ENCODE measurements around the gene HIPK4.
"Not testable (repeated sequence)": the region's sequence is repeated elsewhere in the genome, so short reads cannot be mapped to it uniquely, and the experiment has no call there.

HIPK4 gene

DNA sequence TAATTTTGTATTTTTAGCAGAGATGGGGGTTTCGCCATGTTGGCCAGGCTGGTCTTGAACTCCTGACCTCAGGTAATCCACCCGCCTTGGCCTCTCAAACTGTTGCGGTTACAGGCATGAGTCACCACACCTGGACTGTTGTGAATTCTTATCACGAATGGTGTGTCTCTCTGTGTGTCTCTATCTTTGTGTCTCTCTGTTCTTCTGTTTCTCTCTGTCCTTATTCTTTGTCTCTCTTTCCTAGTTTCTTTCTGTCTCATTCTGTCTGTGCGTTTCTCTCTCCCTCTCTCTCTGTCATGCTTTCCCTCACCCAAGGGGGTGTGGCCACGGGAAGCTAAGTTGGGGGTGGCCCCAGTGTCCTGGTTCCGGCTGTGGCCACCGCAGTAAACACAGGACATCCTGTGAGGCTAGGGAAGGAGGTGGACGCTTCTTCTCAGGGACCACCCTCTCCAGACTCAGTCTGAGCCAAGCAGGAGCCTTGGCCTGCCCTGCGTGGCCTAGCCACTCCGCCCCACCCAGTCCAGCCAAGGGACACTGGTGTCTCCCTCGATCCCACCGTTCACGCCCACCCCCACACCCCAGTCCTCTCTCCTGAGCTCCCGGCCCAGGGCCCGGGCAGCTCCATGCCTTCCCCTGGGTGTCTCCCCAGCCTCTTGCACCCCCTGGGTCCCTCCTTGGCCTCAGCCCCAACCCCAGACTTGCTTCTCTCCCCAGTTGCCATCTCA lies 27.1 kb upstream of the HIPK4 start:
- no peak for DNase-seq

DNA sequence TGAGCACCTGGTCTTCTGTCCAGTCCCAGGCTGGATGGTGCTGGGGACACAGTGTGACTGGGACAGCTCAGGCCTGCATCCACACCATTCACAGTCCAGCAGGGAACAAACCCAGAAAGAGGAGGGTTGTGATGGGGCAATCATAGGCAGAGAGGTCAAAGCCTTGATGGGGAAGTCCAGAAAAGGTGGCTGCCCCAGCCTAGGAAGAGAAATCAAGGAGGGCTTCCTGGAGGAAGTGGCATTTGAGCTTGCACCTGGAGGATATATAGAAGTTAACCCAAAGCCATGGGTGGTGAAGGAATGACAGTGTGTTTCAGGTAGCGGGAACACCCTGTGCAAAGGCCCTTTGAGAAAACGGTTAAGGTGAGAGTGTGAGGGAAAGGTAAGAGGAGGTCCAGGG lies 25.8 kb upstream of the HIPK4 start:
- DNase-seq = no peak

DNA sequence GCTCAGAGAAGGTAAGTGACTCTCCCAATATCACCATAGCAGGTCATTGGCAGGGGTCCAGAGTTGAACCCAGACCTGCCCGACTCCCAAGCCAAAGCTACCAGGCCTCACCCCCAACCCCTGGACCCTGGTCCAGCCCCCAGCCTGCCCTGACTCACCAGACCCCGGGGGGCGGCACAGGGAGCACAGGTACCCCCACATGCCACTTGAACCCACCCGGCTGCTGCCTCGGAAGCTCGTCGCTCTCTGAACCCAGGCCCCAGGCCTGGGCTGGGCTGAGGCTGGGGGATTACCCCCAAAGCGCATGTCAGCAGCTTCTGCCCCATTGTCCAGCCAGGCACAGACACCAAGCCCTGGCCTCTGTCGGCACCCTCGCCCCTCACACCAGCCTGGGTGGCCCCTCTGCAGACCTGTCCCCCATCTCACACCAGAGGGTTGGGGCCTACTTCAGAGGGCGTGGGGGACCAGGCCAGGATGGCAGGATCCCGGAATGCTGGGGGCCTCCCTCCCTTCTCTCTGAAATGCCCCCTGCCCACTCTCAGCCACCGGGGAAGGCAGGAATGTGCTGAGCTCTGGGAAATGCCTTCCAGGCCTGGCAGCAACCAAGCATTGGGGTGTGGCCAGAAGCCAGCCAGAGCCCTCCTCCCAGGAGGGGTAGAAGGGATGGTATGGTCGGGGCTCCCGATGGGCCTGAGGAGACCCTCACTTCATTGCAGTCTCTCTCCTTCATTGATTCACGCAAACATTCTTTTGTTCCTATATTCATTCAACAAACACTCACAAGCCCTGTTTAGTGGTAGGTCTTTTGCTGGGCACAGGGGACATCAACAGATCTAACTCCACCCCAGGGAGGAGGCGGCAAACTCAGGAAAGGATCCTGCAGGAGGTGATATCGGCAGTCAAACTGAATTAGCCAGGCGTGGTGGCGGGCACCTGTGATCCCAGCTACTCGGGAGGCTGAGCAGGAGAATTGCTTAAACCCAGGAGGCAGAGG lies 24.9 kb upstream of the HIPK4 start:
- DNase-seq = no peak

DNA sequence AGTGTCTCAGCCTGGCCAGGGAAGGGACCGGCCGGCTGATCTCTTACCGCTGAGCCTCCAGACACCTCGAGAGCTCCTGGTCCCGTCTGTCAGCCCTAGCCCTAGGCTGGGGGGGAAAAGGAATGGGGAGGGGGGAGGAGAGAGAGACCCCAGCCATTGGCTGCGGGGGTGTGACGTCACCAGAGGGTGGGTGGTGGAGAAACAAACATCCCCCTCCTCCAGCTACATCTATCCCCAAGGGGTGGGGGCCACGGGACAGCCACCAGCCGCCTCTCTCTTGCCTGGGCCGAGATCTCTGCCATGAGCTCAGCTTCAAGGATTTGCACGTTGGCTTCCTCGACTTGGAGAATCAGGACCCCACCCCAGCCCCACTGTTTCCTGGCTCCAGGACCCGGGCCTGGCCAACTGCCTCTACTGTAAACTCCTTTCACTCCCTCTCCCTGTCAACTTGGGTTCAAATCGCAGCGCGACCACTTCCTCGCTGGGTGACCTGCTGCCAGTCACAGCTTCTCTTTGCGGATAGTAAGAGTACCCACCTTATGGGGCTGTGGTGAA lies 23.4 kb upstream of the HIPK4 start, which contains the start of gene PRX:
TSS of gene PRX (minus strand) at position 88 of the 555 bp plus-strand sequence. CDS start 5,446 bp downstream, outside the sequence.
- DNase-seq = no peak

DNA sequence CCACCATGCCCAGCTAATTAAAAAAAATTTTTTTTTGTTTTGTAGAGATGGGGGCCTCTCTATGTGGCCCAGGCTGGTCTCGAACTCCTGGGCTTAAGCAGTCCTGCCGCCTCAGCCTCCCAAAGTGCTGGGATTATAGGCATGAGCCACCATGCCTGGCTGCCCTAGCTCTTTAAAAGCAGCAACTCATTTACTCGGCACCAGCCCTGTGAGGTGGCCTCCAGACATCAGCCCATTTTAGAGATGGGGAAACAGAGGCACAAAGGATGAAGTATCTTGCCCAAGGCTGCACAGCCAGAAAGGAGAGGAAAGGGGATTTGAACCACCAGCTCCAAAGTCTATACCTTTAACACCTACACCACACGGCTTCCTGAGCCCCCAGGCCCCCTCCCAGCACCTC lies 22.9 kb upstream of the HIPK4 start:
- DNase-seq = no peak

DNA sequence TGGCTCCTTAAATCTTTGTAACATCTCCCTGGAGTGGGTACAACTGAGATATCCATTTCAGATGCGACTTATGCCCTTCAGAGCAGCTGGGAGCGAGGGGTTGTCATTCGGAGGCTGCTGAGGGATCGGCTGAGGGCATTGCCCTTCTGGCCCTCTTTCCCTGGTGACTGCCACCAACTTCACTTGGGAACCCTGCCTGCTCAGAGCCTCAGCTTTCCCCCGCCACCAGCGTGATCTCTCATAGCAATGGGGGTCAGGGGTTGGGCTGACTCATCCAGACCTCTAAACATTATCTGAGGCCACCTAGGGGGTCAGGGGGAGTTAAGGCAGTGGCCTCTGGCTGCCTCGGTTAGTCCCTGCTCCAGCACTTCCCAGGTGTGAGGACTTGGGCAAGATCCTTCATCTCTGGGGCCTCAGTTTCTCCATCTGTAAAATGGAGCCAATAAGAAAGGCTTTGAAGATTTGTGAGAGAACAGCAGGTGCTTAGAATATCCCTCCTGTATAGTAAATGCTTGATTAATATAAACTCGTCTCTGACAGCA lies 22.0 kb upstream of the HIPK4 start:
- no peak for DNase-seq

DNA sequence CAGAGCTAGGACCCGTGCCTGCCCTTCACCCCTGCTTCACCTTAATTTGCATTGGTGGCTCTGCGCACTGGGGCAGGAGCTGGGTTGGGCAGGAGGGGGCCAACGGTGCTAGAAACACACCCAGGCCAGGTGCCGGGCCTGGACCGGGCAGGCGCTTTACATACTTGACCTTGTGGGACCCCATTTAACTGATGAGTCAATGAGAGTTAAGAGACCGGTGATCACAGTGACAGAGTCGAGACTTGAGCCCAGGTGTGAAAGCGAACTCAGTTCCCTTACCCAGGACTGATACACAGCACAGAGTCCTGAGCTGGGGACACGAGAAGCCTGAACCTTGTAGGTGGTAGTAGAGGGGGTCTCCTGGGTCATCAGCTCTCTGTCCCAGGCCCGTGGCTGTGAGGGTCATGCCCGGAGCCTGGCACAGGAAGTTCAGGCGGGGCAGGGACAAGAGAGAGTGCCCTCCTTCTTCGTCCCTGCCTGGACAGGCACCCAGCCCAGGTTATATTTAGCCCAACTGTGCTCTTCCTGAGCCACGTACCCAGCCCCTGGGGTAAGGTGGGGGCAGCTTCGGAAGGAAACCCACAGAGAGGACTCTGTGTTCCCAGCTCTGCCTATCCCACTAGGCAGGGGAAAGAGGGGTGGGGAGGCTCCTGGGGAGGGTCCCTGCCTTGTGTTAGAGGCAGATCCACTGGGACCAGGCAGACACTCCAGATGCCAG lies 21.3 kb upstream of the HIPK4 start:
- DNase-seq = no peak

DNA sequence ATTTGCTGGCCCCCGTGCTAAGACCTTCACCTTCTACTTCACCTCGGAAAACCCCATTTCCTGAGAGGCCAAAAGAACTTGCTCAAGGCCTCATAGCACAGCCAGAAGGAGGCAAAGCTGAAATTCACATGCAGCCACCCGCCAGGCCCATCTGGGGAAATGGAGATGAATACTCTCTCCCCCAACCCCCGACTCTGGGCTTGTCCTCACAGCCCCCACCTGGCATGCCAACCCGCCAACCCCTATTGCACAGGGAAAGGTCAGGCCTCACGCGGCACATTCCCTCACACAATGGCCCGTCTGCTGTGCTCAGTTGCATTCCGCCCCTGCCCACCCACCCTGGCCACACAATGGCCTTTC lies 20.0 kb upstream of the HIPK4 start:
- no peak for DNase-seq

DNA sequence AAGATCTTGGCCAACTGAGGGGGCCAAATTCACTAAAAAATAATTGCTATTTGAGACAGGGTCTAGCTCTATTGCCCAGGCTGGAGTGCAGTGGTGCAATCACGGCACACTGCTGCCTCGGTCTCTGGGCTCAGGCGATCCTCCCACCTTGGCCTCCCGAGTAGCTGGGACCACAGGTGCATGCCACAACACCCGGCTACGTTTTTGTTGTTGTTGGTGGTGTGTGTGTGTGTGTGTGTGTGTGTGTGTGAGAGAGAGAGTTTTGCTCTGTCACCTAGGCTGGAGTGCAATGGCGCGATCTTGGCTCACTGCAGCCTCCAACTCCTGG lies 18.6 kb upstream of the HIPK4 start:
- DNase-seq = not testable (repeated sequence)

DNA sequence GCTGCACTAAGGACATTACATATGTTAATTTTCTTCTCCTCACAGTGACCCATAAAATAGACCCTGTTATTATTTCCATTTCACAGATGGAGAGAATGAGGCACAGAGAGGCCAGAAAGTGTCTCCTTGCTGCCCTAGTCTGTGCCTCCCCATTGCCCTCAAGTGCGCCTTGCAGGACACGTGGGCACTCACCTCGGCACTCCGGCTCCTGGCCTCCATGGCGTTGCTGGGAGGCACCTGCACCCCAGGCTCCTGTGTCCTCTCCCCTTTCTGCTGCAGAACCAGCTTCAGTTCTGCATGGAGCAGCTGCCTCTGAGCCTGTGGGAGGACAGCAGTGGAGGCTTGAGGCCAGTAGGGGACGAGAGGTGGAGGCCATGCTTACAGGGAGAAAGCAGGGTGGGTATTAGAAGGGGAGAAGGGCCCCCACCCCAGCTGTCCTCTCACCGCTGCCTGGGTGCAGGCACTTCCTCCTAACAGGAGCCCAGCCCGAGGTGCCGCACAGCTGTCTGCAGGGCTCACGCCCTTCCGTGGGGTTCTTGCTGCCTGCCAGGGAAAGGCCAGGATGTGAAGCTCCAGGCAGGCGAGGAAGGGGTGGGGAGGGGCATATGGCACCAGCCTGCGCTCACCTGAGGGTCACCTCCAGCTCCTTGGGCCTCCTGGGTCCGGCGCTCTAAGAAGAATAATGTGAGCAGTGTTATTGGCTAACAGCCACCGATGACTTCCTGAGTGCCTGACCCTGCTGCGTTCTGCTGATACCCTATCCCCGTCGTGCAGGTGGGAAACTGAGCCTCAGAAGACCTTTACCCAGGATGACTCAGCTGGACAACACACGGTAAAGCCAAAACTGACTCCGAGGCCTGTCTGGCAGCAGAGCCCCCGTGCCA lies 18.0 kb upstream of the HIPK4 start:
- no peak for DNase-seq

DNA sequence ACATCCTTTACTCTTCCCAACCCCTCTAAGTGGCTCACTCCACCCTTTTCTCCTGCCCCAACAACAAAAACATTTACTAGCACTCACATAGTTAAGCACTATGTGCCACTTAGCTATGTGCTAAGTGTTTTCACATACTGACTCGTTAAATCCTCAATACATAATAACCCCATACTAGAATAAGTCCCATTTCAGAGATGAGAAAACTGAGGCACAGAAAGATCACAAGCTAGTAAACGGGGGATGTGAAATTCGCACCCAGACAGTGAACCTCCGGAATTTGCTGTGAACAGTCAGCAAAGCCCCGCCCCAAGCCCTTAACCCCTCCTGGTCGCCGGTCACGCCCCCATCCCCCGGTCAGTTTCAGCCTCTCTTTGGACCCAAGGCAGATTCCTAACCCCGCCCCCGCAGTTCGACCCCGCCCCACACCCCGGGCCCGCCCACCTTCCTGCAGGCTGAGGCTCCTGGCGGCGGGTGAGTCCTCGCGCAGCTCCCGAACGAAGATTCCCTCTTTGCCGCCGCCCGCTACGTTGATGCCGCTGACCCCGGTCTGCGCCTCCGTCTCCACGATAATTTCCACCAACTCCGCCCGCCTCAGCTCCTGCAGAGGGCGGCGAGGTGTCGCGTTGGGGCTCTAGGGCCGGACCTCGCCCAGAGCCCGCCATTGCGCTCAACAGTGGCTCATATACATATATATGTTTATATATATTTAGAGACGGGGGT lies 13.4 kb upstream of the HIPK4 start:
- DNase-seq = peak; percentile 65

DNA sequence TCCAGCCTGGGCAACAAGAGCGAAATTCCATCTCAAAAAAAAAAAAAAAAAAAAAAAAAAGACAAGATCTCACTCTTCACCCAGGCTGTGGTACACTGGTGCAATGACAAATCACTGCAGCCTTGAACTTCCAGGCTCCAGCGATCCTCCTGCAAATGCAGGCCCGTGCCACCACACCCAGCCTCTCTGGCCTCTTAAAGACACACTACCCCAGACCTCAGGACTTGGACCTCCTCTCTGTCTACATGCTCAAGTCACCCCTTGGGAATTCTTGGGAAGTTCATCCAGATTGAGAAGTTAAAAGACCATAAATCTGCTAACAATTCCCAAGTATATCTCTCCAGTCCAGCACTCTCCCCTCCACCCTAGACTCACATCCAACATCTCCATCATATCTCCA lies 10.6 kb upstream of the HIPK4 start:
- no peak for DNase-seq

DNA sequence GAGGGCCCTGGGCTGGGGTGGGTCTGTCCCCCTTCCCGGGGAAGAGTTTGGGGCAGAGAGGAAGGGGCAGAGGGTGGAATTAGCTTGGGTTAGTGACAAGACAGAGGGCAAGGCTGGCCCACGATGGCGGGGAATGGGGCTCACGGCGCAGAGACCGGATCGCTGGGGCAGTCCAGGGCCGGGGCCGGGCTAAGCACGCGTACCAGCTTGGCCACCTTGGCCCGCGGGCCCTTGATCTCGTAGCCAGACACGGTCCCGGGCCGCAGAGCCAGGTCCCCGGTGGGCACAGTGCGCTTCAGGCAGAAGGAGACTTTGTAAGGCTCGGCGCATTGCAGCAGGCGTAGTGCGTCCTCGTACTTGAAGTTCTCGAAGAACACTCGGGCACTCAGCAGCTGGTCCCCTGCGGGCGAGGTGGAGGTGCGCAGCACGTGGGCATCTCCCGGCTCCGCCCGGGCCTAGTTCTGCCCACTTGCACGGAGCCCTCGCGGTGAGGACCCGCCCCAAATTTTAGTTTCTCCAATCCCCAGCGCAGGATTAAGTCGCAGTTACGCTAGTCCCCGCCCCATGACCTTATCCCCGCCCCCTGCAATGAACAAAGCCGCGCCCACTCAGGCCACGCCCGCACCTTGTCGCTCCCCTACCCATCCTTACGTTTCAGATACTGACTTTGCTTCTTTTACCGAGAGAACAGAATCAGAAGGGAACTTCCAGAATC lies 8.6 kb upstream of the HIPK4 start:
- peak; percentile 77 for DNase-seq

DNA sequence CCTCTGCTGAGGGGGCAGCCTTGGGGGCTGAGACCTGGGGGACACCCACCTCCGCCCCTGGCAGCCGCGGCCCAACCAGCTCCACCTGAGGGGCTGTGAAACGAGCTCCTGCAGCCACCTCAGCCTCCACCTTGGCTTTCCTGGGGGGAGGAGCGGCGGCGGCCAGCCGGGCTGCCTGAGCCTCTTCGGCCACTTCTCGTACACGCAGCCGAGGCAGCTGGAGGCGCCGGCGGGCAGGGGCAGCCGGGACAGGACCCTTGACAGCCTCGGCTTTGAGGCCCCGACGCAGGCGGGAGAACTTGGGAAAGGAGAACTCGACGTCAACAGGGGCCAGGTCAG lies 7.6 kb upstream of the HIPK4 start:
- no peak for DNase-seq

DNA sequence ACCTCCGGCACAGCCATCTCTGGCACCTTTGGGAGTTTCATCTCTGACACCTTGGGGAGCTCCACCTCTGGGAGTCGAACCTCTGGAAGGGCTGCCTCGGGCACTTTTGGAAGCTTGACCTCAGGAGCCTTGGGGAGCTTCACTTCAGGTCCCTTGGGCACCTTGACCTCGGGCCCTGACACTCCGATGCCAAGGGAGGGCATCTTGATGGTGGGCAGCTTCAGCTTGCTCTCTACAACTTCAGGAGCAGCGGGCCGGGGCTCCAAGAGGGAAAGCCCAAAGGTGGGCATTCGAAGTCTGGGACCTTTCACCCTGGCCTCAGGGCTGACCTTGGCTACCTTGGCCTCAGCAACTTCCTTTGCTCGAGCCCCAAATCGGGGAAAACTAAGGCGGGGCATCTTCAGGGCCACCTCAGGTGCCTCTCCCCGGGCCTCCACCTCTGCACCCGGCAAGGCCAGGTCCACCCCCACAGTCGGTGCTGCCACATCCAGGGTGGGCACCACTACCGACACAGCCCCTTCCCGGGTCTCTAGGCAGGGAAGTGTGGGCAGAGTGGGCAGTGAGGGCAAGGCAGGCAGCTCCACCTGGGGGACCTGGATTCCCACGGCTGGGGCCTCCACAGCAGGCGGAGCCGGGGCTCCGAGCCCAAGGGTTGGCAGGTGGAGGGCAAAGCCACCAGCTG lies 7.0 kb upstream of the HIPK4 start:
- DNase-seq = no peak

DNA sequence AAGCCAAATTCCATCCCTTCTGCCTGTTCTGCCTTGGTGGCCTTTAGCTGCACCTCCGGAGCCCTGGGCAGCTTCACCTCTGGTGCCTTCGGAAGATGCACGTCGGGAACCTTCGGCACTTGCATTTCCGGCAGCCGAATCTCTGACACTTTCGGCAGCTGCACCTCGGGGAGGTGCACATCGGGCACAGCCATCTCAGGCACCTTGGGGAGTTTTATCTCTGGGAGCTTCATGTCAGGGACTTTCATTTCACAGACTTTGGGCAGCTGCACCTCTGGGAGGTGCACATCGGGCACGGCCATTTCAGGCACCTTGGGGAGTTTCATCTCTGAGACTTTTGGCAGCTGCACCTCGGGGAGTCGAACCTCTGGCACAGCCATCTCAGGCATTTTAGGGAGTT lies 6.0 kb upstream of the HIPK4 start:
- no peak for DNase-seq

DNA sequence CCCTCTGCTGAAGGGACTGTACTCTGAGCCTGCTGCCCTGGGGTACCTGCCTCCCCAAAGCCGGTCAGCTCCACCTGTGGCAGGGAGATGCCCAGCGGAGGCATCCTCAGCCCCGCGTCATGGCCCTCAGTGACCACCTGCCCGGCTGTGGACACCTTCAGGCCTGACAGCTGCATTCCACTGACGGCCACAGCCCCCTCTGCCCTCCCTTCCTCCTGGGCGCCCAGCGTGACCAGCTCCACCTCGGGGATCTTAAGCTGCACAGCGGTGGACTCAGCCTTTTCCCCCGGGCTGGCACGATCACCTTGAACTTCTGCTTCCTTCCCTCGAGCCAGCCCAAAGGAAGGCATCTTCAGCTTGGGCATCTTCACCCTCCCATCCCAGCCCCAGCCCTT lies 4.8 kb upstream of the HIPK4 start:
- no peak for DNase-seq

DNA sequence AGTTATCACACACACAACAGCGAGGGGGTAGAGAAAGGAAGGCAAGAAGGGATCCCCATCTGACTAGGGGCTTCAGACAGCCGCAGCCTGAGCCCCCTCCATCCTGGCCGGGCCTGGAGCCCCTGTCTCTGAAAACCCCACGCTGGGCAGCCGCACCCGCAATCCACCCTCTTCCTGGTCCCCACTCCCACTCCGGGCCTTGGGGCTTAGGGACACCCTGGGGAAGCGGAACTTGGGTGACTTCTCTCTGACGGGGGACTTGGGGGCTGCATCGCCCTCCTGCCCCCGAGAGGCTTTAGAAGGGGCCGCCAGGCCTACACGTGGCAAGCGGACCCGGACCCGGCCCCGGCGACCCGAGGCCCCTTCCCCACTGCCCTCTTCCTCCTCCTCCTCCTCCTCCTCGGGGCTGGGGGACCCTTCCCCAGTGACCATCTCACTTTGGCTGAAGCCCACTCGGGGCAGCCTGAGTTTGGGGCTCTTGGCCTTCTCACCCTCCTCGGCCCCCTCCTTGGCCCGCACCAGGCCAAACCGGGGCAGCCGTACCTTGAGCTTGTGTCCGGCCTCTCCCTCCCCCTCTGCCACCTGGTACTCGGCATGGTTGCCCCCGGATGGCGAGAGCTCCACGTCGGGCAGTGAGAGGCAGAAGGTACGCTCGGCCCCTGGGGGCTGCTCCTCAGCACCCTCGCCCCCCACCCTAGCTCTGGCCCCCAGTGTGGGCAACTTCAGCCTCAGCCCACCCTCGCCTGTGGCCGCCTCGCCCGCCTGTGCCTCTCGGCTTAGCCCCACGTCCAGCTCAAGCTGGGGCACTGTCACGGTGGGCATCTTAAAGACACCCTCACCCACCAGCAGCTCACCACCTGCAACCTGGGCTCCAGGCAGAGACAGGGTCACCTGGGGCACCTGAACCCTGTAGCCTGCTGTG lies 4.2 kb upstream of the HIPK4 start:
- no peak for DNase-seq
